Calu3 (cell line): ENCODE results near the gene LST1. TPM values are rescaled to one million over a fixed set of nuclear protein-coding genes. Genes with fewer than 3 reads are reported as not detected.

Experiments used
- BruUV-seq: library from RNA; stranded (reverse); fragments of 400-500 nt; replicated peaks from 2 replicates; lab custom pipeline; 2021; lab: Mats Ljungman, UMichigan
- CTCF ChIA-PET: fragments of 300-600 bp; sonication (Branson Sonifier 250); formaldehyde crosslinking; loops from one replicate; lab custom pipeline; 2022; ENCODE audit warnings: antibody characterized with exemption; lab: Charles Lee
- DNase-seq: peaks from one replicate; pipeline ENCODE4 v3.0.0; 2022
- H3K27ac Mint-ChIP-seq: one replicate; pipeline ENCODE4 v1.8.0; 2022; ENCODE audit warnings: mixed read lengths; ENCODE audit not compliant: unreplicated experiment
- H3K27me3 Mint-ChIP-seq: one replicate; pipeline ENCODE4 v1.8.0; 2022; ENCODE audit warnings: mixed read lengths; ENCODE audit not compliant: unreplicated experiment
- H3K36me3 Mint-ChIP-seq: one replicate; pipeline ENCODE4 v1.8.0; 2022; ENCODE audit warnings: mild to moderate bottlenecking, moderate library complexity, mixed read lengths; ENCODE audit not compliant: insufficient read depth, unreplicated experiment
- H3K4me1 Mint-ChIP-seq: one replicate; pipeline ENCODE4 v1.8.0; 2022; ENCODE audit warnings: mild to moderate bottlenecking, low read depth, mixed read lengths; ENCODE audit not compliant: unreplicated experiment
- H3K4me3 Mint-ChIP-seq: one replicate; pipeline ENCODE4 v1.8.0; 2022; ENCODE audit warnings: mild to moderate bottlenecking, low read depth, moderate library complexity, mixed read lengths; ENCODE audit not compliant: unreplicated experiment
- H3K9me3 Mint-ChIP-seq: one replicate; pipeline ENCODE4 v1.8.0; 2022; ENCODE audit warnings: low read depth, mixed read lengths; ENCODE audit not compliant: unreplicated experiment
- intact Hi-C: fragments of 100-400 bp; cut with micrococcal nuclease; formaldehyde crosslinking; loops from one replicate; pipeline ENCODE4 v1.10.0; 2022; ENCODE audit not compliant: unreplicated experiment
- total RNA-seq: library from RNA; stranded (reverse); gene quantifications from 2 replicates; pipeline ENCODE4 v1.2.3, GENCODE V29; 2022
- TF ChIP-seq, protein P1 (sequence below): fragments of 200-600 bp; IDR thresholded peaks from one replicate; pipeline ENCODE4 v1.8.0; 2022; ENCODE audit warnings: antibody characterized with exemption; ENCODE audit not compliant: unreplicated experiment

Gene LST1
- total RNA-seq, 1 experiment from 2014 or later: 0.94 TPM

- Mint-ChIP-seq H3K36me3 (peaks cover 100% of the 10 kb centered on the region), H3K4me3 (no peak overlapping the region), H3K4me1 (peaks cover 6% of the 10 kb centered on the region), H3K27ac (peak overlapping the region; percentile 45), H3K27me3 (no peaks in the 10 kb centered on the region), H3K9me3 (no peaks in the 10 kb centered on the region)
- intact Hi-C loops: no loop called here
- DNase-seq: no peak
- no TSS peak for BruUV-seq
- TF ChIP-seq, protein P1, sequence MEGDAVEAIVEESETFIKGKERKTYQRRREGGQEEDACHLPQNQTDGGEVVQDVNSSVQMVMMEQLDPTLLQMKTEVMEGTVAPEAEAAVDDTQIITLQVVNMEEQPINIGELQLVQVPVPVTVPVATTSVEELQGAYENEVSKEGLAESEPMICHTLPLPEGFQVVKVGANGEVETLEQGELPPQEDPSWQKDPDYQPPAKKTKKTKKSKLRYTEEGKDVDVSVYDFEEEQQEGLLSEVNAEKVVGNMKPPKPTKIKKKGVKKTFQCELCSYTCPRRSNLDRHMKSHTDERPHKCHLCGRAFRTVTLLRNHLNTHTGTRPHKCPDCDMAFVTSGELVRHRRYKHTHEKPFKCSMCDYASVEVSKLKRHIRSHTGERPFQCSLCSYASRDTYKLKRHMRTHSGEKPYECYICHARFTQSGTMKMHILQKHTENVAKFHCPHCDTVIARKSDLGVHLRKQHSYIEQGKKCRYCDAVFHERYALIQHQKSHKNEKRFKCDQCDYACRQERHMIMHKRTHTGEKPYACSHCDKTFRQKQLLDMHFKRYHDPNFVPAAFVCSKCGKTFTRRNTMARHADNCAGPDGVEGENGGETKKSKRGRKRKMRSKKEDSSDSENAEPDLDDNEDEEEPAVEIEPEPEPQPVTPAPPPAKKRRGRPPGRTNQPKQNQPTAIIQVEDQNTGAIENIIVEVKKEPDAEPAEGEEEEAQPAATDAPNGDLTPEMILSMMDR: no peak
- CTCF ChIA-PET: no interaction called here
Measured at GRCh38 chr6:31632279-31632946, 46.3 kb downstream of the LST1 start.

GRCh38 chr6:31633447-31633846, 47.4 kb downstream of the LST1 start:
- Mint-ChIP-seq H3K27ac (peak overlapping the region; percentile 45), H3K4me3 (no peak overlapping the region), H3K4me1 (no peaks in the 10 kb centered on the region), H3K27me3 (no peaks in the 10 kb centered on the region), H3K36me3 (peaks cover 100% of the 10 kb centered on the region), H3K9me3 (no peaks in the 10 kb centered on the region)
- no TSS peak for BruUV-seq
- CTCF ChIA-PET: no interaction called here
- intact Hi-C loops: no loop called here
- DNase-seq: no peak
- TF ChIP-seq, protein P1: no peak

DNA sequence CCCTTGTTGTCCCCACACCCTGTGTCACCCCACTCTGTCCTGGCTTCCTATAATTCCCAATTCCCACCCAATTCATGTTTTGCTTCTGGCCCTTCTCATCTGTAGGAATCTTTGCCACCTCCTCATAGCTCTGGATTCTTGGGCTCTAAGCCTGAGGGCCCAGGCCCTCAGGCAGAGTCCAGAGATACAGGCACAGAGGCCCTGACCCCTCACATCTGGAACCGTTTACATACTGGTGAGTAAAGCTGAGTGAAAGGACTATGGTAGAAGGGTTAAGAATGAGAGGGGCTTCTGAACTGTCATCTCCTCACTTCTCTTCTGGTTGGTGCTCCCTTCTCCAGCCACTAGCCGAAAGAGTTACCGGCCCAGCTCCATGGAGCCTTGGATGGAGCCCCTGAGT, 48.1 kb downstream of the LST1 start:
- H3K36me3 Mint-ChIP-seq: peaks cover 100% of the 10 kb centered on the region
- BruUV-seq: no TSS peak
- CTCF ChIA-PET: interaction anchor here (0.5 to 0.6 kb wide), 2 partner anchors 14 to 20 kb away, joined by 5 to 6 read pairs; no protein-coding TSS in a partner anchor
- no peak overlapping the region for H3K4me3 Mint-ChIP-seq
- H3K27me3 Mint-ChIP-seq: no peaks in the 10 kb centered on the region
- no peaks in the 10 kb centered on the region for H3K4me1 Mint-ChIP-seq
- no peaks in the 10 kb centered on the region for H3K9me3 Mint-ChIP-seq
- H3K27ac Mint-ChIP-seq: no peak overlapping the region
- intact Hi-C loops: no loop called here
- TF ChIP-seq, protein P1: no peak
- DNase-seq: no peak

- H3K9me3 Mint-ChIP-seq: no peaks in the 10 kb centered on the region
- no peak overlapping the region for H3K4me3 Mint-ChIP-seq
- H3K36me3 Mint-ChIP-seq: peaks cover 100% of the 10 kb centered on the region
- intact Hi-C loops: no loop called here
- CTCF ChIA-PET: no interaction called here
- no peak for DNase-seq
- no TSS peak for BruUV-seq
- no peaks in the 10 kb centered on the region for H3K27me3 Mint-ChIP-seq
- no peak overlapping the region for H3K27ac Mint-ChIP-seq
- TF ChIP-seq, protein P1: no peak
- H3K4me1 Mint-ChIP-seq: no peaks in the 10 kb centered on the region
Measured at GRCh38 chr6:31634969-31635575, 49.0 kb downstream of the LST1 start.
